Measurements from ENCODE around the gene TBC1D14. TPM values are rescaled to one million over a fixed set of nuclear protein-coding genes. Genes with fewer than 3 reads are reported as not detected.

TBC1D14 gene
- total RNA-seq, 1 donor from 2014 or later = 39.6 TPM

DNA sequence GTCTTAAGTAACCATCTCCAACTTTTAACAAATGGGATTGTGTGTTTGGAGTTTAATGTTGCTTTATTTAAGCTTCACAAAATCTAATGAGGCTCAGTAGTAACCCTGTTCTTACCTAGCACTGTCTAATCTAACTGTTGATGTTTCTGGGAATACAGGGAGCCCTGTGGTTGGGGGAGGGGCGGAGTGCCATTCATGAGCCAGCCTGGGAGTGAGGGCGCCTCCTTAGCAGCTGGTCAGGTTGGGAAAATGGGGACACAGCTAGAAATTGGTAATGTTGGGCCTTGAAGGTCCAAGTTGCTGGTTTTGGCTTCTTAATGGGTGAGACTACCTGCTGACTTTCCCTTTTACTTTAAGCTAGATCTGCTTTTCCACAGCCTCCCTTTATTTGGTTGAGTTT is 110.7 kb downstream of the TBC1D14 start:
- intact Hi-C loops (cut with micrococcal nuclease) = no loop called here

DNA sequence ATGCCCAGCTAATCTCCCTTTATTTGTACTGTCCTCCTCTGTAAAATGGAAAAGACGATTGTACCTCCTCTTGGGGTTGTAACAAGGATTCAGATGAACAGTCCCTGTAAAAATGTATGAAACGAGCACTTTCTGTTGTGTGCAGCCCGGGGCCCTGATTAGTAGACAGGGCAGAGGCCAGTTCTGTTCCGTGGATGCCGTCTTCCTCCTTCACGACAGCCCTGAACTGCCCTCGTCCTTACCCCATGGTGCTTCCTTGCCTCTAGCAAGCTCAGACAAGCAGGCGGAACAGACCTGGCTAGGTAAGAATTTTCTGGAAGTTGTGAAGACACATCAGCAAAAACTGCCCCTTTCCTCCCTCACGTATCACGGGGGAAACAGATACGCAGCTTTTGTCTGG is 111.2 kb downstream of the TBC1D14 start:
- intact Hi-C loops (cut with micrococcal nuclease) = no loop called here

DNA sequence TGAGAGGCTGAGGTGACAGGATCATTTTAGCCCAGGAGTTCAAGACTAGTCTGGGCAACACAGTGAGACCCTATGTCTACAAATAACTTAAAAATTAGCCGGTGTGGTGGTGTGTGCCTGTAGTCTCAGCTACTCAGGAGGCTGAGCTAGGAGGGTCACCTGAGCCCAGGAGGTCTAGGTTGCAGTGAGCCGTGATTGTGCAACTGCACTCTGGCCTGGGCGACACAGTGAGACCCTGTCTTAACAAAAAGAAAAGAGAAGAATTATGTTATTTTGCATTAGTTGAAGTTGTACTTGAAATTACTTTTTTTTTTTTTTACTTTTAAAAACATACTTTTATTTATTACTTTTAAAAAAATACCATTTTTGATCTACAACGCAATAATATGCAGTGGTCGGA is 111.7 kb downstream of the TBC1D14 start:
- intact Hi-C loops (cut with micrococcal nuclease) = no loop called here

DNA sequence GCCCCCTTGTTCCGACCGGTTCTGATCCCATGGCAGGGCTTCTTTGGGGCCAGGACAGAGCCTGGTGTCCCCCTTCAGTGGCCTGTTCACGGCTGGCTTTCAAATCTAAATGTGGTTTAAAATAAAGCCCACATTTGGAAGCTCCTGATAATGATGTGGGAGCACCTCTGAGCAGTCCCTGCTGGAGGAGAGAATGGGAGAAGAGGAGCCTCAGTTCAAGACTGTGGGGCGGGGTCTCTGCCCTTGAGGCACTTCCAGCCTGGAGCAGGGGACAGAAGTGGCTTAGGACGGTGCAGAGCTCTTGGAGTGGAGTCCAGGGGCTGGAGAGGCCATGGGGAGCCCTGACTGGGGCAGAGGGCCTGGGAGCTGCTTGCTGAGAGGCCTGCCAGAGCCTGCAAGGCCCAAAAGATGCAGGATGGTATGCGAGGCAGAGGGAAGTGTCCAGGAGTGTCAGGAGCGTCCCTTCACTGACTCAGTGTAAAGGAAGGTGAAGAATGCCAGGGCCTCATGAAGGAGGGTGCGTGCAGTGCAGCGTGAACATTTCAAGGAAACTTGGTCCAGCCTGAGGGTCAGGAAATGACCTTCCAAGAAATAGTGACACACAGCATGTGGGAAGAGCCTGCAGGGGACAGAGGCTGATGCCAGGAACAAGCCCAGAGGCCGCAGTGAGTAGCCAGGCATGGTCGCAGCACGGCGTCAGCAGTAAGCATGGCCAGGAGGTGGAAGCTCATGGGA is 112.5 kb downstream of the TBC1D14 start:
- intact Hi-C loops (cut with micrococcal nuclease) = no loop called here

DNA sequence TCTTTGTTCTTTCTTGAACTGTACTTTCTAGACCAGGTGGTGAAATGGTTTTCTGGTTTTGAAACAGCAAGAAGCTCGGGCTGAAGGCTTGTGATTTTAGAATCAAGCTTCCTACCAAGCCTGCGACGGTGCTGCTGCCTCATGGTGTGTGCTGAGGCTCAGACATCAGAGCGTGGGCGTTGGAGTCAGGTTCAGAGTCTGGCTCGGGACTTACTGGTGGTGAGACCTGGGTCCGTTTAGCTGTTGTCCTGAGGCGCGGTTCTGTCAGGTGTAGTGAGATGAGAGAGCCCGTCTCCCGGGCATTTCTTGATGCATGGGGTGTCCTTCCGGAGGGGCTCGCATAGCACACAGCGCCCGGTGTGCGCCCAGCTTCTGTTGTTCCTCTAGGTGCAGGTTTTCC is 113.9 kb downstream of the TBC1D14 start:
- intact Hi-C loops (cut with micrococcal nuclease) = no loop called here

DNA sequence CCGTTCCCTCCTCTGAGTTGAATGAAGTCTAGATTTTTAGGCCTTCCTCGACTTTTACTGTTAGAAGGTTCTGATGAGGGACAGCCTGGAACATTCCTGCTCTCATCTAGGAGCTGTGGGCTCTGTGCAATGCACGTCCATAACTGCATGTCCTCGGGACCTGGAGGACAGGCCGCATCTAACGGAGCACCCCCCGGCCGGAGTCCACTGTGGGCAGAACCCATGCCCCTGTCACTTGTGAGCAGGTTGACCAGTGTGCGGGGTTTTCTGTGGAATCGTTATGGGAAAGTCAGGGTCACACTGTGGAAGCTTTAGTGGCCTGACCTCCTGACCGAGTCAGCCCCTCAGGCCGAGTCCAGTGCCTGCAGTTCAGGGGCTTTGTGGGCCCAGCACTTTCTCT is 114.3 kb downstream of the TBC1D14 start:
- intact Hi-C loops (cut with micrococcal nuclease) = no loop called here

DNA sequence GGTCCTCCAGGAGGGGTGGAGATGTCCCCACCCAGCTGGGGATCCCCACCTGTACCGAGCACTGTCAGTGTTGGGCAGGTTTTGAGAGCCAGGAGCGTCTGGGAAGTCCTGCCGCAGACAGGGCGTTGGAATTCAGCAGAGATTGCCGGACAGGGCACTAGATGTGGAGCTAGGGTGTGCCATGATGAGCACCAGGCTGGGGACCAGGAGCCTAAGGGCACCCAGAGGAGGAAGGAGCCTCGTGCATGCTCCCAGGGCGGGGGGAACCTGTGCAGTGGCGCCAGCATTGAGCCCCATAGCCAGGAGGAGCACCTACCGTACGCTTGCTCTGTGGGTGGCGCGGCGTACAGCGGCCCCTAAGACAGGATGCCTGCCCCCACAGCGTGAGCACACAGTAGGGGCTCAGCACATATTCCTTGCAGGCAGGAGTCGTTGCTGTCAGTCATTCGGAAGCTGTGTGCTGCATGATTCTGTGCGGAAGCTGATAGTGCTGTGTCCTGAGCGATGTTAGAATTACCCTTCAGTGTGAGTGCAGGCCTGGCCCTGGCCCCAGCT is 114.8 kb downstream of the TBC1D14 start:
- intact Hi-C loops (cut with micrococcal nuclease) = no loop called here

DNA sequence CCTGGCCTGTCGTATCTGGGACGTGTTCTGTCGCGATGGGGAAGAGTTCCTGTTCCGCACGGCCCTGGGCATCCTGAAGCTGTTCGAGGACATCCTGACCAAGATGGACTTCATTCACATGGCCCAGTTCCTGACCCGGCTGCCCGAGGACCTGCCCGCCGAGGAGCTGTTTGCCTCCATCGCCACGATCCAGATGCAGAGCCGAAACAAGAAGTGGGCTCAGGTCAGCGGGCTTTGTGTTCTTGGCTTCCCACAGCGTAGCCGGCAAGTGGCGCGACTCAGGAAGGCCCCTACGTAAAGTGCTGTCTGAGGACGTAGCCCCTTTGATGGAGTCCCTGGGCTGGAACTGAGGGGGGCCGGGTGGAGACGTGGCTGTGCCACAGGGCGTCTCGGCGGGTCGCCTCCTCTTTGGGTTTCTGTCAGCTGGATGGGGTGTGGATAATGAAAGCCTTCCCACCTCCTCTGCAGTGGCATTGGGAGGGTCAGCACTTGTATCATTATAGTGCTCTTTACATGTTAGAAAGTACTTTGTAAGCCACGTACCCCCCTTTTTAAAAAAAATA is 115.5 kb downstream of the TBC1D14 start:
- intact Hi-C loops (cut with micrococcal nuclease) = no loop called here

DNA sequence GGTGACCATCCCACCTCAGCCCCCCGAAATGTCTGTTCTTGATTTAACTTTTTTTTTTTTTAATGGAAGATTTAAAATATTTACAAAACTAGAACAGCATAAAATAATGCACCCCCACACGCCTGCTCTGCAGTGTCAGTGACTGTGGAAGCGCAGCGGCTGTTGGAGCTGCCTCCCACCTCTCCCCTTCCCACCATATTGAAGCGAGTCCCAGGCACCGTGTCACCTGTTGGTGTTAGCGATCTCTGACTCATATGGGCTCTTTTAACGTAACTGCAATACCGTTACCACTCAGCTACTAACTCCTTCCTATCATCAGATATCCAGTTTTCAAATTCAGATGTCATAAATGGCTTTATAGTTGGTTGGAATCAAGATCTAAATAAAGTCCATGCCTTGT is 116.5 kb downstream of the TBC1D14 start:
- intact Hi-C loops (cut with micrococcal nuclease) = no loop called here

DNA sequence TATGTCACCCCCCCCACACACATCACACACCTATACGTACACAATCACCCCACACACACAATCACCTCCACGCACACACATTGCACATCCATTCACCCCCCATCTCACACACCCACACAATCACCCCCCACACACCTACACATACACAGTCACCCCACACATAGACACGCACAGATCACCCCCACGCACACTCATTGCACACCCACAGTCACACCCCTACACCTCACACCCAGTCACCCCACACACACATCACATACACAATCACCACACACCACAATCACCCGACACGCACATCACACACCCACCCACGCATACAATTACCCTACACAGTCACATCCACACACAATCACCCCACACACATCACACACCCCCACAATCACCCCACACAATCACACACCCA is 117.7 kb downstream of the TBC1D14 start:
- intact Hi-C loops (cut with micrococcal nuclease) = no loop called here

DNA sequence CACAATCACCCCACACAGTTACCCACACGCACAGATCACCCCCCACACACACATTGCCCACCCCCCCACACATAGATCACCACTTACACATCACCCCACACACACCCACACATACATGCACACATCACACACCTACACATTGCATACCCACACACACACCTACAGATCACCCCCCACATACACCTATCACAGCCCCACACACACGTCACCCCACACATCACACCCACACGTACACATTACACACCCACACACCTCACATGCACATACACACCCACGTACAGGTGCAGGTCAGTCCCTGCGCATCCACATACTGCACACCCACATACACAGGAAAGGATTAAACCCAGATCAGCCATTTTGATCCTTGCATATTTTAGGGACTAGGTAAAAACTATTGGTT is 118.3 kb downstream of the TBC1D14 start:
- intact Hi-C loops (cut with micrococcal nuclease) = no loop called here

DNA sequence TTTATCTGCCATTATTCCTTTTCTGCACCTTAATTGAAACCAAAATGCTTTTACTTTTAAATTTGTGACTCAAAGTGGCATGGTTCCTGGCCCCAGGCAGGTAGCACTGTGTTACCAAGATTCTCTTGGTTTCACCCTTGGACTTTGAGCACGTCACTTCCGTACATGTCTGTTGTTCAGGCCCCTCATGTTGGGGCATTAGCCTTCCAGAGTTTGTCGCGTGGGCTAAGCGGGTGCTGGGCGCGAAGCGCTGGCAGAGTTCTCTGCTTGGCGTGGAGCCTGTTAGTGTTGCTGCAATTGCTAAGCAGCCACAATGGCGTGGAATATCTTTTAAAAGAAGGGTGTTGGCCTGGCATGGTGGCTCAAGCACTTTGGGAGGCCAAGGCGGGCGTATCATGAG is 119.6 kb downstream of the TBC1D14 start:
- intact Hi-C loops (cut with micrococcal nuclease) = no loop called here

DNA sequence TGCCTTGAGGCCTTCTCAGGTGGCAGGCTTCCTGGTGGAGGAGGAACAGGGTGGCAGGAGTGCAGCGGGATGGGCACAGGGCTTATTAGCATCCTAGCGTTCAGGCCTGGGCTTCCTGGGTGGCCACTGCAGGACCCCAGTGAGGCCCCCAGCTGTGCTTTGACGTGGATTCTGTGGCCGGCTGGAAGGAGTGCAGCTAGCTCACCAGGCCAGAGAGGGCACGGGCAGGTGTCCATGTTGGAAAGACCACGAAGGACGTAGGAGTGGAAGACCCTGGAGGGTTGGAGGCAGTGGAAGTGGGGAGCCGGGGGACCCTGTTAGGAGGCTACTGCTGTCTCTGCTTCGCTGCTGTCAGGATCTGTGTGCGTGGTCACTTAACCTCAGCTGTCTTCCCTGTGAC is 120.3 kb downstream of the TBC1D14 start:
- intact Hi-C loops (cut with micrococcal nuclease) = no loop called here

DNA sequence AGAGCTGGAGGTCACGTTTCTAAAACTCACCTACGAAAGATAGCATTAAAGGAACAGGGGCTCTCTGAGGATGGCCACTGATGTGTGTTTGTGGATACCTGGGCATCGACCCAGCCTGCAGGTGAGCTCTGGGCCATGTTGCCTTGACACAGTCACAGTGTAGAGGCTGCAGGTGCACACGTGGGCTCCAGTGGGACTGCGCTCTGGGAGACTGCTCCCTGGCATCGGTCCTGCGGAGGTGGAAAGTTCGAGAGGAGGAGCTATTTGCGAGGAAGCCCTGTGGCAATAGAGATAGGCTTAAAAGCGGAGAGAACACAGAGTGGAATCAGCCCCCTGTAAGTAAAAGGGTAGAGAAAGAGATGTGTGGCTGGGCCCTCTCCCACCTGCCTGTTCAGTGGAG is 121.2 kb downstream of the TBC1D14 start:
- intact Hi-C loops (cut with micrococcal nuclease) = no loop called here

DNA sequence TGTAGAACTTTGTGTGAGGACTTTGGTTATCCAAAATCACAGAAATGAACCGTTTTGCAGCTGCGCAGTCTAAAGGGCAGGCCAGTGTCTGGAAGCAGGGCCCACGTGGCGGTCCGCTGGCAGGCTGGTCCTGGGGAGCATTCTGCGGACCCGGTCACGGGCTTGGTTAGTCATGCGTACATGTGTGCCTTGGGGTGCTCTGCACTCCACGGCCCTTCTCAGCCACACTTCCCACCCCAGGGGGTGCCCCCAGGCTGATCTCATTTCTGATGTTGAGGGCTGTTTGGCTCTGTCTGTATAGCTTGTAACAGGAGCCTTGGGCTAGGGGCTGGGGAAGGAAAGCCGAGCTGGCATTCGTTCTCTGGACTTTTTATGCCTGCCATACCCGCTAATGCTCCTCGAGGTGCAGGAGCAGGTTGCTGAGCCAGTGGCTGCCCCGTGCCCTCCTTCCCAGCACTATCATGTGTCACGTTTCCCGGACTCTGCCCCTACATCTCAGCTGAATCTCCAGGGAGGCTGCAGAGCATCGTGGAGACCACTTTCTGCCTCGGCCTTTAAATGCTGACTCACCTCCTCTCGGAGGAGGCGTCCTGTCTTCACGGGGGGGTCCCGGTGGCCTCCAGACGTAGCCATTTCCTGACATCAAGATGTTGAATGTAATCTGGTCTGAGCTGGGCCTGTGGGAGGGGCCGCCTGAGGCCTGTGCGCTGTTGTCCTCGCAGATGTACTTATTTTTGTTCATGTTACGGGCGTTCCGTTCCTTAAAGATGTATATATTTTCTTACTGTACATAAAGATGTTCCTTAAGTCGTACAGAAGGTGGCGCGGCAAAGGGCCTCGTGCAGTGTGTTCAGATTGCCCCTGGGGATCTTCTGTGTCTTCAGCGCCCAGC is 122.2 kb downstream of the TBC1D14 start:
- intact Hi-C loops (cut with micrococcal nuclease) = no loop called here

DNA sequence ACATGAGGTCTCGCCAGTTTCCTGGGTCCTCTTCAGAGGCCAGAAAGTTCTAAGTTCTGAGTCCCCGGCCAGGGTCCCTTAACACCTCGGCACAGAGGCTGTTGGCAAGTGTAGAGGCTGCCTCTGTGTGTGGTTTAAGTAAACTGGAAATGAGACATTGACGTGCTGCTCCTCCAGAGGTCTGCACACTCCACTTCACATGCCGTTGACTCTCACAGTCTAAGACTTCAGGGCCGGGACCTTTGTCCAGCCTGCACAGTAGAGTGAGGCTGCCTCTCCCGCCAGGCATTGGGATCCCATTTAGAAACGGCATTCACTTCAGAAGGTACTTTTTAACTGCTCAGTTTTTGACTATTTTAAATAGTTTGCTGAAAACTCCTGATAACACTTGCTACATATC is 123.0 kb downstream of the TBC1D14 start:
- intact Hi-C loops (cut with micrococcal nuclease) = no loop called here

DNA sequence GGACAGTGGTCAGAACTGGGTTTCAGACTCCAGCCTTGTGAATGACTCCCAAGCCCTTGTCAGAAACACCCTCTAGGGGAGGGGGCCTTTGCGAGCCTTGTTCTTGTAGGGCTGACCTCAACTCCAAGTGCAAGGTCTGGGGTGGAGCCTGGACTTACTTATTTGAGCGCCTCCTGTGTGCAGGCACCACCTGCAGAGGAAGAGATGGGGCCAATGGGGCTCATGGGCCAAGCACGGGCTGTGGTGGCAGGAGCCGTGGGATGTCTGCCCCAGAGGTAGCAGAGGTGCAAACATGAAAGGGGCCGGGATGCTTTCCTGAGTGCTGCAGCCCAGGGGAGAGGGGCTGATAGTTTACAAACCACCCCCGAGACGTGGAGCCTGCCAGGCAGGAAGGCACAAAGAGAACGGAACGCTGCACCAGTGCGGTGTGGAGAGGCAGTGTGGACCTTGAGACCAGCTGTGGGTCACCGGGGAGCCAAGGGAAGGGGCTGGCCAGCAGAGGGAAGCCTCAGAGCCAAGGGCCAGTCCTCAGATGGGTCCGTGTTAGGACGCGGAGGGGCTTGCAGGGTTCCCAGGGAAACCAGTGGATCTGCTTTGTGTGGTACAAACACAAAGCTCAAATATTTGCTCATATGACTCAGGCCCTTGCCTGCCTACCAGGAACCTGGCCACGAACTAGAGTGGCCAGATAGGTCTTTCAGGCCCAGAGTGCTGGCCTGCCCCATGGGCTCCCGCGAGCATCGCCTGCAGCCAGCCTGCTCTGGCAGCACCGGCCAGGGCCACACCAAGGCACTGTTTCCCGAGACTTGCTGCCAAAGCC is 124.8 kb downstream of the TBC1D14 start:
- intact Hi-C loops (cut with micrococcal nuclease) = no loop called here

DNA sequence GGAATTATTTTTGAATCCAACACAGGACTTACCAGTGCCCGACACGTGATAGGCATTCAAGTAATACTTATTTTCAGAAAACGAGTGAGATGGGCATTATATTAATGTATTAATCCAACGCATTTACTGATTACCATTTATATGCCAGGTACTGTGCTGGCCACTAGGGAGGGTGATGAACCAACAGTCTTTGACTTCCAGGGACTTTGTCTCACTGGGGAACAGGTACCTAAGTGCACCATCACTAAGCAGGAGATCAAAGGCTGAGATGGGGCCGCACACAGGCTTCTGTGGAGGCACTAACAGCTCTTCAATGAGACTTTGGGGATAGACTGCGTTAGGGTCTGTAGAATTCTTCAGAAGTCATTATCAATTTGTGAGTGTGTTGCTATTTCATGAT is 127.8 kb downstream of the TBC1D14 start:
- intact Hi-C loops (cut with micrococcal nuclease) = no loop called here

DNA sequence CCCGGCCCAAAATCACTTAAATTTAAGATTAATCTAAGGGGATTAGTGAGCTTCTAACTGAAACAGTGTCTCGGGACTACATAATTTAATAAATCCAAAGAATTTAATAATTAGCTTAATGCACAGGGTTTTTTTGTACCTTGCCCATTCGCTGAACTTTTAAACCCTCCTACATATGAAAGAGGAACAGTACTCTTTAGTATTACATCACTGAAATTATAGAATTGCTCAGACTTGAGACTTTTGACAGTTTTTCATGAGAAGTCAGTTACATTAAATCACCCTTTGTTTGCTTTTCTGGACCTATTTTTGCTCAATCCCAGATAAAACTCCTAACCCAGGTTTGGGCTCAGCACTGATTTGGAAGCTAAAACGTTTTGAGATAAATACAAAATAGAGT is 131.1 kb downstream of the TBC1D14 start:
- intact Hi-C loops (cut with micrococcal nuclease) = no loop called here

DNA sequence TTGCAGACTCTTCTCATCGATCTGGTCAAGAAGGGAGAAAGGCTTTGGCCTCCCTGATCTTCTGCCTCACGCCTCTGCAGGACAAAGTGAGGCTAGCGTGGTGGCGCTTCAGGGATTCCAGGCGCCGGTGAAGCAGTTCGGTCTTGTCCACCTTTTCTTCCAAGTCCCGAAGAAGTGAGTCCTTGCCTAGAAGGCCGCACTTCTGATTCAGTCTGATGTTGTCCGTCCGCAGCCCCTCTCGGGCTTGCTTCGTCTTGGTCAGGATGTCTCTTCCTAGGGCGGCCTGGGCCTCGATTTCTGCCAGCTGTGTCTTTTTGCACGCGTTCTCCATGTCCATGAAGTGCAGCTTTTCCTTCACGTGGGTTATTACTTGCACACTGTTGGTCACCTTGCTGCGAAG is 131.6 kb downstream of the TBC1D14 start:
- intact Hi-C loops (cut with micrococcal nuclease) = no loop called here

DNA sequence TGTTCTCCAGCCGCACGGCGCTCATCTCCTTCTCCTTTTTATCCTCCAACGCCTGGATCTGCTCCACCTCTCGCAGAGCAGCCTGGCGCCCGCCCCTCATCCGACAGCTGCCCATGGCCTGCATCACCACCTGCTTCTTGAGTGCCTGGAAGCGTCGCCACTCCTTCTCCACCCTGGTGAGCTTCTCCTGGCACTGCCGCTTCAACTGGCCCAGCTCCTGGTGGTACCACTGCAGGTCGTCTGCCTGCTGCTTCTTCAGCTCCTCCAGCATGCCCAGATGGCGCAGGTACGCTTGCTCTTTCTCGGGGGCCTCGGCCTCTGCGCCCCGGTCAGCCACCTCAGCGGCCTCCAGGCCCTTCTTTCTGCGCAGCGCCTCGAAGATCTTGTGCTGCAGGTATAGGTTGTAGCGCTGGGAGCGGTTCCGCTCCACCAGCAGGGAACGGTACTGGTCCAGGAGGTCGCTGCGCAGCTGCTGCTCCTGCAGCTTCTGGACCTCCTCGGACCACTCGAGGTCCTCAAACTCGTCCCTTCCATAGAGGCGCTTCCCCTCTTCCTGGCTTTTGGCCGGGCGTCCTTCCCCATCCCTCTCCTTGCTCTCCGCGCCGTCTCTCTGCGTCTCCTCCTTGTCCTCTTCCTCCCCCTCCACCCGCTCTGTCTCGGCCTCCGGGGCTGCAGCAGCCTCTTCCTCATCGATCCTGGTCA is 132.3 kb downstream of the TBC1D14 start:
- intact Hi-C loops (cut with micrococcal nuclease) = no loop called here
